ENCODE results near the gene PROZ.

DNA sequence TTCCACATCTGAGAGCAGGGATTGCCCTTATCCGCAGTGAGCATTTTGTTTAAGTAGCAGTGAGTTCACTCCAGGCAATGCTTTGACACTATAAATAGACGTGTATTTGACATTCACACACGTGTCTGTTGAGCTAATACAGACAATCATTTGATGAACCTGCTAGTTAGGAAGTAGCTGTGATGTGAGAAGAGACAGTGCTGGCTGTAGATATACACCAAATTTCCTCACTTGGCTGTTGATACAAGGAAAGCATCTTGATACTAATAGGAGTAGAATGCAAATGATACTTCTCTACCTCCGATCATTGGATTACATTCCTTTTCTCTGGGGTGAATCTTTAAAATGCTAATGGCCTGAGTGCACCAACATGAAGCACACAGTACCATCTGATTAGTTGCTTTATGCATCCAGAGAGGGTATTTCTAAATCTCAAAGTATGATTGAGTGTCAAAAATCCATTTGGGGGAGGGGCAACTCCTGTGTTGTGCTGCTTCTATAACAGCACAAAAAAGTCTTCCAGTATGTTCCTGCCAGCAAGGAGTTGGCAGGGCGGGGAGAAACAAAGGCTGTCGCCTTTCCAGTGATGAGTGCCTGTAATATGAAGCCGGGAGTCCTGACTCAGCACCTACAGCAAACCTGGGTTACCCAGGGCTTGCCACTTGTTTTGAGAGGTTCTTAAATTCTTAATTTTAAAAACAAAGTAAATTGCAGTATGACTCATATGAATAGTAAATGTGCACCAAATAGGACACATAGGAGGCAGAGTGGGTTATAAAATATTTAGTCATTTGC, 58.0 kb downstream of the PROZ start:
- TF ChIP-seq, protein P1, sequence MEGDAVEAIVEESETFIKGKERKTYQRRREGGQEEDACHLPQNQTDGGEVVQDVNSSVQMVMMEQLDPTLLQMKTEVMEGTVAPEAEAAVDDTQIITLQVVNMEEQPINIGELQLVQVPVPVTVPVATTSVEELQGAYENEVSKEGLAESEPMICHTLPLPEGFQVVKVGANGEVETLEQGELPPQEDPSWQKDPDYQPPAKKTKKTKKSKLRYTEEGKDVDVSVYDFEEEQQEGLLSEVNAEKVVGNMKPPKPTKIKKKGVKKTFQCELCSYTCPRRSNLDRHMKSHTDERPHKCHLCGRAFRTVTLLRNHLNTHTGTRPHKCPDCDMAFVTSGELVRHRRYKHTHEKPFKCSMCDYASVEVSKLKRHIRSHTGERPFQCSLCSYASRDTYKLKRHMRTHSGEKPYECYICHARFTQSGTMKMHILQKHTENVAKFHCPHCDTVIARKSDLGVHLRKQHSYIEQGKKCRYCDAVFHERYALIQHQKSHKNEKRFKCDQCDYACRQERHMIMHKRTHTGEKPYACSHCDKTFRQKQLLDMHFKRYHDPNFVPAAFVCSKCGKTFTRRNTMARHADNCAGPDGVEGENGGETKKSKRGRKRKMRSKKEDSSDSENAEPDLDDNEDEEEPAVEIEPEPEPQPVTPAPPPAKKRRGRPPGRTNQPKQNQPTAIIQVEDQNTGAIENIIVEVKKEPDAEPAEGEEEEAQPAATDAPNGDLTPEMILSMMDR (IDR thresholded peaks at IDR 0.05; ENCODE audit: low read depth, low read length): no peak
- TF ChIP-seq EZH2phosphoT487 (IDR thresholded peaks at IDR 0.05; ENCODE audit: low read depth): no peak
